Central memory CD8-positive, alpha-beta T cell (primary cell): ENCODE measurements around the gene STBD1.

Source experiments
- ATAC-seq: fragments of 150-1000 bp; cut with Tn5 transposase; replicated peaks from 2 replicates; pipeline ENCODE4 v1.10.0; 2022; ENCODE audit warnings: mild to moderate bottlenecking, moderate FRiP score, moderate number of reproducible peaks; ENCODE audit not compliant: poor library complexity, severe bottlenecking; ENCODE audit errors: extremely low read depth
- DNase-seq, 2 donors: peaks; one replicate each; pipeline ENCODE4 v3.0.0; 2021; ENCODE audit warnings: low spot score in 2 of 2
- H3K27ac Mint-ChIP-seq: one replicate; pipeline ENCODE4 v1.8.0; 2022; ENCODE audit warnings: low read depth, mild to moderate bottlenecking, moderate library complexity, mixed read lengths
- H3K27me3 Mint-ChIP-seq: one replicate; pipeline ENCODE4 v1.8.0; 2022; ENCODE audit warnings: mixed read lengths
- H3K36me3 Mint-ChIP-seq: one replicate; pipeline ENCODE4 v1.8.0; 2022; ENCODE audit warnings: mild to moderate bottlenecking, moderate library complexity, mixed read lengths; ENCODE audit not compliant: insufficient read depth
- H3K4me1 Mint-ChIP-seq: one replicate; pipeline ENCODE4 v1.8.0; 2022; ENCODE audit warnings: mixed read lengths
- H3K4me3 Mint-ChIP-seq: one replicate; pipeline ENCODE4 v1.8.0; 2022; ENCODE audit warnings: mild to moderate bottlenecking, moderate library complexity, mixed read lengths
- H3K9me3 Mint-ChIP-seq: one replicate; pipeline ENCODE4 v1.8.0; 2022; ENCODE audit warnings: mixed read lengths

STBD1 gene

GRCh38 chr4:76305971-76306881 lies at the start of gene STBD1:
Gene STBD1 (plus strand): TSS chr4:76306733. CDS start chr4:76306770, 37 bp downstream.
- H3K27ac Mint-ChIP-seq = peak within 1 kb of the TSS; percentile 47

DNA sequence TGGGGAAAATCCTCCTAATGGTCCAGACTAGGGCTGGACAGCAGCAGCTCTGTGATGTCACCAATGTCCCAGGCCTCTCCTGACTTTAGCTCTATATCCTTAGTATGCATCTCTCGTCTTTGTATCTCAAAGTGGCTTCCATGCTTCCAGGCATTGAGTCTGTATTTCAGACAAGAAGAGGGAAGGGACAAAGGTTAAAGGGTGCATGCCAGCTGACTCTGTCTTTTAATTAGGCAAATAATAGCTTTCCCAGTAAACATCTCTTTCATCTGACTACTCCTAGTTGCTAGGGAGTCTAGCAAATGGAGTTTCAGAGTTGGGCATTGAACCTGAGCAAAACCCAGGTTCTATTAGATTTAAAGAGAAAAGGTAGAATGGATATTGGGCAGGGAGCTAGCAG lies 49.6 kb upstream of the STBD1 start:
- peaks cover 85% of the 10 kb centered on the region for H3K27me3 Mint-ChIP-seq
- H3K9me3 Mint-ChIP-seq = no peaks in the 10 kb centered on the region
- H3K27ac Mint-ChIP-seq = no peak overlapping the region

More at GRCh38 chr4:76305971-76306881, at the start of gene STBD1:
- no peaks in the 10 kb centered on the region for H3K9me3 Mint-ChIP-seq
- H3K4me3 Mint-ChIP-seq = peak within 1 kb of the TSS; percentile 79
- peaks cover 46% of the 10 kb centered on the region for H3K4me1 Mint-ChIP-seq
- ATAC-seq (peak; percentile 41), DNase-seq (peak in 1 of 2 donors; percentile 13)
- H3K27me3 Mint-ChIP-seq = no peaks in the 10 kb centered on the region
- H3K36me3 Mint-ChIP-seq = peaks cover 3% of the 10 kb centered on the region

DNA sequence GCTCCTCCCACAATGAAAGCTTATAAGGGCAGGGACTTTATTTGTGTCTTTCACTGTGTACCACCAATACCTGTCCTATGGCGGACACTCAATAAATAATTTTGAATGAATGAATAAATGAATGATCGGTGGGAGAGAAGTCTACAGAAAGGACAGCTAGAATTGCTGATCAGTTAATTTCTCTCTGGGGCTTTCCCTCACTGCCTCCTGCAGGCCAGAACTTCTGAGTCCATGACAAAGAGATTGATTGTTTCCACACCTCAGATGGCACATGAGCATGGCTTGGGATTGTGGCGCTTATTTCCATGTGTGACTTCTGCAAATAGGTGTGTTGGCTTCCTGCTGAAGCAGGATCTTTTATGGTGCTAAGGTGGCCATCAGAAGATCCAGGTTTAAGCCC lies 48.7 kb upstream of the STBD1 start:
- no peak overlapping the region for H3K4me3 Mint-ChIP-seq
- H3K4me1 Mint-ChIP-seq = no peaks in the 10 kb centered on the region
- peaks cover 76% of the 10 kb centered on the region for H3K27me3 Mint-ChIP-seq
- no peak for ATAC-seq
- peaks cover 1% of the 10 kb centered on the region for H3K36me3 Mint-ChIP-seq
- no peaks in the 10 kb centered on the region for H3K9me3 Mint-ChIP-seq
- H3K27ac Mint-ChIP-seq = no peak overlapping the region
- no peak for DNase-seq

More for the DNA sequence above, 49.6 kb upstream of the STBD1 start:
- peaks cover 1% of the 10 kb centered on the region for H3K36me3 Mint-ChIP-seq
- ATAC-seq (no peak), DNase-seq (no peak)
- H3K4me3 Mint-ChIP-seq = no peak overlapping the region
- no peaks in the 10 kb centered on the region for H3K4me1 Mint-ChIP-seq

GRCh38 chr4:76260571-76260970 lies 46.0 kb upstream of the STBD1 start:
- no peak overlapping the region for H3K27ac Mint-ChIP-seq
- H3K9me3 Mint-ChIP-seq = no peaks in the 10 kb centered on the region
- peaks cover 49% of the 10 kb centered on the region for H3K27me3 Mint-ChIP-seq
- peaks cover 1% of the 10 kb centered on the region for H3K36me3 Mint-ChIP-seq
- H3K4me3 Mint-ChIP-seq = no peak overlapping the region
- ATAC-seq = no peak
- no peak for DNase-seq
- H3K4me1 Mint-ChIP-seq = no peaks in the 10 kb centered on the region

DNA sequence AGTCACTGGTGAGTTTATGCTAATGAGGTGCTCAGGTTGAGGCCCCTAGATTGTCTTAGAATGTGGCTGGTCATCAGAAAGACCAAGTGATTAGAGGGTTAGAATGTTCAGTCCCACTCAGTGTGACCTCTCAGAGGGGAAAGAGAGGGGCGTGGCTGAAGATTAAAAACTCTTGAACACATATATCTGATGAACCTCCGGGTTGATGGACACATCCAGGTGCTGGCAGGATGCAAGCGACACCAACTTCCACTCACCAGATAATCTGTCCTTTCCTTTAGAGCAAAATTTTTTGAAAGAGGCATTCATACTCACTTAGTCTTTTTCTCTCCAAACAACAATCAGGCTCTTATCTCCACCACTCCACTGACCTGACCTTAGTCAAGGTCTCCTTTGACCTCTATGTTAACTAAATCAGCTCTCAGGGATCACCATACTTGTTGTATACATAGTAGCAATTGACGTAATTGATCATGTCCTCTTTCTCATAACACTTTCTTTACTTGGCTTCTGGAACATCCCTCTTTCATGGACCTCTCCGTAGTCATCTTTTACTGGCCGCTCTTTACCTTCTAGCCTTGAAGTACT lies 40.8 kb upstream of the STBD1 start:
- H3K4me1 Mint-ChIP-seq = no peaks in the 10 kb centered on the region
- no peak for DNase-seq

GRCh38 chr4:76266627-76267026 lies 39.9 kb upstream of the STBD1 start:
- Mint-ChIP-seq H3K9me3 (no peaks in the 10 kb centered on the region), H3K4me1 (no peaks in the 10 kb centered on the region), H3K4me3 (no peak overlapping the region), H3K36me3 (no peaks in the 10 kb centered on the region), H3K27me3 (peaks cover 14% of the 10 kb centered on the region), H3K27ac (no peak overlapping the region)
- DNase-seq = no peak
- no peak for ATAC-seq

More for the DNA sequence above, 40.8 kb upstream of the STBD1 start:
- no peak for ATAC-seq
- Mint-ChIP-seq H3K36me3 (no peaks in the 10 kb centered on the region), H3K9me3 (no peaks in the 10 kb centered on the region), H3K27ac (no peak overlapping the region), H3K27me3 (peaks cover 11% of the 10 kb centered on the region), H3K4me3 (no peak overlapping the region)

- Mint-ChIP-seq H3K27me3 (peaks cover 17% of the 10 kb centered on the region), H3K27ac (no peak overlapping the region)
- no peak for ATAC-seq
These were observed 38.7 kb upstream of the STBD1 start for GRCh38 chr4:76267811-76268210.

GRCh38 chr4:76270244-76271175 lies 36.0 kb upstream of the STBD1 start:
- Mint-ChIP-seq H3K4me3 (no peak overlapping the region), H3K27ac (no peak overlapping the region), H3K27me3 (peaks cover 43% of the 10 kb centered on the region), H3K36me3 (no peaks in the 10 kb centered on the region), H3K4me1 (no peaks in the 10 kb centered on the region), H3K9me3 (no peaks in the 10 kb centered on the region)
- ATAC-seq = no peak
- DNase-seq = no peak

More at GRCh38 chr4:76267811-76268210, 38.7 kb upstream of the STBD1 start:
- H3K9me3 Mint-ChIP-seq = no peaks in the 10 kb centered on the region
- no peak overlapping the region for H3K4me3 Mint-ChIP-seq
- no peaks in the 10 kb centered on the region for H3K36me3 Mint-ChIP-seq
- no peak for DNase-seq
- no peaks in the 10 kb centered on the region for H3K4me1 Mint-ChIP-seq

- ATAC-seq (no peak), DNase-seq (no peak)
- H3K27ac Mint-ChIP-seq = no peak overlapping the region
- H3K4me3 Mint-ChIP-seq = no peak overlapping the region
- no peaks in the 10 kb centered on the region for H3K36me3 Mint-ChIP-seq
- peaks cover 50% of the 10 kb centered on the region for H3K27me3 Mint-ChIP-seq
- H3K4me1 Mint-ChIP-seq = peaks cover 5% of the 10 kb centered on the region
- H3K9me3 Mint-ChIP-seq = no peaks in the 10 kb centered on the region
These were observed 35.3 kb upstream of the STBD1 start for GRCh38 chr4:76271248-76271647.

DNA sequence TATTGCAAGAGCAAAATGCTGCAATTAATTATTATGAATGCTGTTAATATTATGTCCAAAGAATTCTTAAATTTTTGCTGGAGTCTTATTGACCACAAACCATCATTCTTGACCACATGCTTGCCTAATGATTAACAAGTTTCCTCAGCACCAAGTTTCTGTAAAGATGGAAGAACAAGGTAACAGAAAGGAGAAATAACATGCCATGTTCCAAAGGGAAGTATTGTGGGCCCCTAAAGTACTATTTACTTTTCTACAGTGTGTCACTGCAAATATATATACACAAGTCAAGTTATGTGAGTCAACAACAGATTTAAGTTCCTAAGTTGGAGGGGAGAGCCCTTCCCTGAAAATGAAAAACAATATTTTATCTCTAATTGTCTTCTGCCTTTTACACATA lies 34.5 kb upstream of the STBD1 start:
- Mint-ChIP-seq H3K9me3 (no peaks in the 10 kb centered on the region), H3K36me3 (no peaks in the 10 kb centered on the region), H3K27ac (no peak overlapping the region), H3K4me3 (no peak overlapping the region), H3K4me1 (peaks cover 13% of the 10 kb centered on the region), H3K27me3 (peaks cover 59% of the 10 kb centered on the region)
- ATAC-seq (no peak), DNase-seq (no peak)

DNA sequence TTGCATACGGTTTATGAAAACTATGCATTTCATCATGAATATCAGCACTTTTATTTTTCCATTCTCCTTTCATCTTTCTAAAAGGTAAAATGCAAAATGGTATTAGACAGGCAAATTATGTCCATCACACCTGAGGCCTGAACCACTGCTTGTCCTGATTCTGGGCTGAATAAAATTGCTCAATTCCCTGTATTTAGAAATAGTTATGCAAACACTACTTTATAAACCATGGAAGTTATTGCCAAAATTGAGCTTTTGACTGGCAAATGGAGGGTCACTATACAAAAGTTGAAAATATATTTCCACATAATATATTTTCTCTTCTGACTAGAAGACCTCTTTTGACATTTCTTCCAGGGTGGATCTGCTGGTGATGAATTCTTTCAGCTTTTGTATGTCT lies 34.0 kb upstream of the STBD1 start:
- Mint-ChIP-seq H3K27ac (no peak overlapping the region), H3K4me3 (no peak overlapping the region), H3K36me3 (no peaks in the 10 kb centered on the region), H3K27me3 (peaks cover 63% of the 10 kb centered on the region), H3K9me3 (no peaks in the 10 kb centered on the region), H3K4me1 (peaks cover 13% of the 10 kb centered on the region)
- no peak for ATAC-seq
- no peak for DNase-seq

DNA sequence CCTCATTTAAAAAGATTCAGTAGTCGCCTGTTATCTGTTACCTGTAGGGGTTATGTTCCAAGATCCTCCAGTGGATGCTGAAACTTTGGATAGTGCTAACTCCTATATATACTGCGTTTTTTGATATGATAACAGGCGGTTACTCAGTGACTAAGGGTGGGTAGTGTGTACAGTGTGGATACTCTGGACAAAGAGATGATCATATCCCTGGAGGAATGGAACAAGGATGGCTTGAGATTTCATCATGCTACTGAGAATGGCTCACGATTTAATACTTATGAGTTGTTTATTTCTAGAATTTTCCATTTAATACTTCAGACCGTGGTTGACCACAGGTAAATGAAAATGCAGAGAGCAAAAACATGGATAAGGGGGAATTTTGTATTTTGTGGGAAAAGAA lies 33.5 kb upstream of the STBD1 start:
- ATAC-seq (no peak), DNase-seq (no peak)
- H3K27me3 Mint-ChIP-seq = peaks cover 67% of the 10 kb centered on the region
- no peak overlapping the region for H3K27ac Mint-ChIP-seq
- peaks cover 13% of the 10 kb centered on the region for H3K4me1 Mint-ChIP-seq
- no peaks in the 10 kb centered on the region for H3K36me3 Mint-ChIP-seq
- H3K4me3 Mint-ChIP-seq = no peak overlapping the region
- H3K9me3 Mint-ChIP-seq = no peaks in the 10 kb centered on the region
